Superior temporal gyrus (tissue), 1 donor: ENCODE results near the gene ABHD4.
A peak's percentile ranks its signal among the peaks of the same experiment; 100 is the strongest.
"Not testable (repeated sequence)": the region's sequence is repeated elsewhere in the genome, so short reads cannot be mapped to it uniquely, and the experiment has no call there.

Source experiments
- DNase-seq: peaks from one replicate; pipeline ENCODE4 v3.0.0-alpha.2; 2016; ENCODE audit errors: extremely low spot score

ABHD4 gene, protein sequence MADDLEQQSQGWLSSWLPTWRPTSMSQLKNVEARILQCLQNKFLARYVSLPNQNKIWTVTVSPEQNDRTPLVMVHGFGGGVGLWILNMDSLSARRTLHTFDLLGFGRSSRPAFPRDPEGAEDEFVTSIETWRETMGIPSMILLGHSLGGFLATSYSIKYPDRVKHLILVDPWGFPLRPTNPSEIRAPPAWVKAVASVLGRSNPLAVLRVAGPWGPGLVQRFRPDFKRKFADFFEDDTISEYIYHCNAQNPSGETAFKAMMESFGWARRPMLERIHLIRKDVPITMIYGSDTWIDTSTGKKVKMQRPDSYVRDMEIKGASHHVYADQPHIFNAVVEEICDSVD

DNA sequence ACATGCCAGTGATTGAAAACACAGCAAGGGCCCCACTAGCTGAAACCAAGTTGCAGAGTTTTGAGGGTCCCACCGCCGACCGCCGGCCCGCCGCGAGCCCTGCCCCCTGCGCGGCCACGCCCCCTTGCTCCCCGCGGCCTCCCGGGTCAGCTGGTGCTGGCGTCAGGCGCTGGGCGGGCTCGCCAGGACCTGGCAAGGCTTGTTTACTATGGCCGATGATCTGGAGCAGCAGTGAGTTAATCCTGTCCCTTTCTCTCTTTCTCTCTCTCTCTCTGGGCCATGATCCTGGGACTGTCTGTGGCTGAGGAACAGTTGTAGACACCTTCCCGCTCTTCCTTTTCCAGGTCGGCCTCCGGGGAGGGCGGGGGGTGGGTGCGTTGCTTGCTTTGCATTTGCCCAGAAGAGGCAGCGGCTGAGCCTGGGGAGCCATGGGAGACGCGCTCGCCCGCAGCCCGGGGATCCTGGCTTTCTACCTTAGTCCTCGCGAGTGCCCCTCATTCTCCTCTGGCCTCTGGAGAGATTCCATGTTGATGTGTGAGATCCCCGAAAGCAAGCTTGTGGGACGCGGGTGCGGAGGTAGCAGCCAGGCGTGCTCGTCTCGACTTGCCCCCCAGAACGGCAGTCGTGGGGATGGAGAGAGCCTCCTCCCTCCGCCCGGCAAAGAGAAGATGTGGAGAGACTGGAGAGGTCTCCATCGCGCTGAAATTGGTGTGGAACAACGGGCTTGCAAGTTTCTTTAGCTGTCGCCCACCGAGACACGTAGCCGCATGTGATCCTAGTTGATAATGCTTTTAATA is at the start of gene ABHD4:
Gene ABHD4 (plus strand): TSS at position 202 of the 797 bp plus-strand sequence. CDS start 7 bp downstream, at position 209.
- DNase-seq: peak; percentile 83

- DNase-seq: no peak
Measured at GRCh38 chr14:22549324-22549962, 48.7 kb upstream of the ABHD4 start.

- no peak for DNase-seq
Measured at GRCh38 chr14:22549981-22550673, 48.0 kb upstream of the ABHD4 start.

- no peak for DNase-seq
Measured at GRCh38 chr14:22551605-22551997, 46.5 kb upstream of the ABHD4 start.

DNA sequence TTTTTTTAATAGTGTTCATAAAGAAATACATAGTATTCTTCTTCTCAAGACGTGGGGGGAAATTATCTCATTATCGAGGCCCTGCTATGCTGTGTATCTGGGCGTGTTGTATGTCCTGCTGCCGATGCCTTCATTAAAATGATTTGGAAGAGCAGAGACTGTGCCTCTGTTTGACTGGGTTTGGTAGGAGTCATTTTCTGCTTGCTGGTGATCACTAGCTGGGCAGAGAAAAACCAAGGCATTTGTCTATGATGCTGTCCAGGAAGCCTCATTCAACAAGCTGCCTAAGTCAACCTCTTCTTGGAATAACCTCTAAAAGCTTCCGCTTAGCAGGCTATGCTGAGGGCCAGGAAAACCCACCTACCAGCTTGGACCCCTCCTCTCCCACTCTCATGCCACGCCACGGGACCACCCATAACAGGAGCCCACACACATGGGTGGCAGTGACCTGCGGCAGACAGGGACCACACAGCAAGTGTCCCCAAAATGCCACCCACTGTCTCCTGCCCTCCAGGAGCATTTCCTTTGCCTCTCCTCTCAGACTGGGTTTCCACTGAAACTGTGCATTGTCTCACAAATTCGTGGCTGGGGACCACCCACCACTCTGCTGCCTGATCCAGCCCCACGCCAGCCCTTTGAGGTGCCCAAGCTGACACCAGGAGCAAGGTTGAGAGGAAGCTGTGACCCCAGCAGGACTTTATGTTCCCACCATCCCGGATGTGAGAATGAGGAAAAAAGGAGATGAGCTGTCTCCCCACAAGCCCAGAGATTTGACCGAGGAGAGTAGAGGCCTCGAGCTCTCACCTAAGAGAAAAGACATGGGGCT is 45.9 kb upstream of the ABHD4 start:
- no peak for DNase-seq

DNA sequence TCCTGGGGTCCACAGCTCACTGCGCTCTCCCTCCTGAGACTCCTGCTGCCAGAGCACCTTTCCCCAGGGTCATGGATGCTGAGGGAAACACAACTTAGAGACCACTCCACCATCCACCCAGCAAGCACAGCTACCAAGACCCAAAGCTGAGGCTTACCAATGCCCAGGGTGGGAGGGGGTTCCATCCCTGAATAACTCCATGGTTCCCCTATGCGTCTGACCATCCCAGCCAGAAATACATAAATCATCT is 45.3 kb upstream of the ABHD4 start:
- no peak for DNase-seq

DNA sequence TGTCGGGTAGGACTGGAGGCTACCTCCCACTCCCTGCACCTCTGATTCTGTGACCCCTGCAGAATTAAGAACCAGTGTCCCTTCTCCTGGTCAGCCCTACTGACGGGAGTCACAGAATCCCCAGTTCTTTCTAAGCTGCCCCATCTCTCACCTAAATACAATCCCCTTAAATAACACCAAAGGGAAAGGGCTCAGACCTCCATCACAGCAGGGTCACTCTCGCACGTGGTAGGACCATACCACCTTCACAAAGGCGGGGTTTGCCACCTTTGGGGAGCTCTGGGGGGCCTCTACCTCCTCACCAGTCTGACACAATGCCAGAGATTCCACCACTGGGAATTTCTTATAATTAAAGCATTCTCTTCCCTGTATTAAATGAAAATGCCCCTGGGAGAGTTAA is 44.7 kb upstream of the ABHD4 start:
- DNase-seq: no peak

- DNase-seq: not testable (repeated sequence)
Measured at GRCh38 chr14:22553861-22554497, 44.1 kb upstream of the ABHD4 start.

- DNase-seq: no peak
Measured at GRCh38 chr14:22554498-22555383, 43.4 kb upstream of the ABHD4 start.

DNA sequence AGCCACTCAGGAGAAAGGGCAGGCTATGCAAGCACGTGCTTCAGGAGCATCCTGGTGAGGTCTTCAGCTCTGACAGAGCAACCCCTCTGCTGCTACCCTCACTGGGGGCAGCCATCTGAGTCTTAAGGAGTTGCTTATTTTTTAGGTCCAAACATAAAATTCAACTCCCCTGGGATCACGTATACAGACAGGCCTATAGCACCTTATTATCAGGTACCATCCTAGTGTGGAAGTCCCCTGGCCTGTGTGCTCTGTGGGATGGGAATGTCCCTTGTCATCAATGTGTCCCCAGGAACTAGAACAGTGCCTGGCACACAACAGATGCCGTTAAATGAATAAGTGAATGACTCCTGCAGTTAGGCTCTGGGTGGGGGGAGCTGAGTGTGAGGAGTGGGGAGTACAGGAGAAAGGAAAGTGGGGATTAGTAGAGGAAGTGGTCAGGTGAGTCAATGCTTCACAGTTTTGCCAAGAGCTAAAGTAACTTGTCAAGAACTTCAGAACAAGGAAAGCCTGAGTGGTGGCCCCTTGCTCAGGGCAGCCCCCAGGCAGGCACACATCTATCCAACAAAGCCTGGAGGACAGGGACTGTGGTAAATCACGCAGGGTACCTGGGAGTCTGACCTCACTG is 42.6 kb upstream of the ABHD4 start:
- no peak for DNase-seq

DNA sequence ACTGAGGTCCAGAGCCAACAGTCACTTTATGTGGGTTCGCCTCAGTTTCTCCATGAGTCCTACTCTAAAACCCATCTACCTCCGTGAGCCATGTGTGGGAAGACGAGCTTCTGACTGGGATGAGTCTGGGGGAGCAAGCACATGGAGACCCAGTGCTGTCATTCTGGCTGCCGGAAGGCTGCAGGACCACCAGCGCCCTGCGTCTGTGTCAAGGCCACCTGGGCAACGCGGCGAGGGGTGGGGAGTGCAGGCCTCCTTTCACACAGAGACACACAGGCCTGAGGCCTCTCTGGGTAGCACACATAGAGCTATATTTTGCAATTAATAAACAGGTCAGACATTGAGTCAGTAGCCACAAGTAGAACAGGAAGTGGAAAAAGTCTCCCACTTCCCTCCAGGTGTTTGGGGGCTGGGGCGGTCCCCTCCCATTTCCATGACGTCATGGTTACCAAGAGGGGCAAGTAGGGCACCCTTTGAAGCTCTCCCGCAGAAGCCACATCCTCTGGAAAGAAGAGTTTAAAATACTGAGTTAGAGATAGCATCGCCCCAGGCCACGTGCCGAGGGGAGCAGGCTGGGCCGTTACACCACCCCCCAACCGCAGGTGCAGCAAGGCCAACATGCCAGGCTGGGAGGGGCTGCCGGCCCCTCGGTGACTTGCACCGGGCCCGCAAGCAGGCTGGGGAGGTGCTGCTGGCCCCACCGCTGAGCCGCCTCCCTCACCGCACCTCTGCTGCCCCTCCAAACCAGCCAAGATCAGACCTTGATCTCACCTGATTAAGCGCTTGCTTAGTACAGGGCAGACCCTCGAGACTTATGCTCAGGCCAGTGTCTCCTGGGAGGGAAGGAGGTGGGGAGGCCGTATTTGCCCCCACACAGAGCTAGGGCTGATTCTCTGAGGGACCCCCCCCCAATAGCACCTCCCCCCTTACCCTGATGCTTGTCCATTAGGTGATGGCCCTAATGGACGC is 41.8 kb upstream of the ABHD4 start:
- DNase-seq: no peak

GRCh38 chr14:22556990-22557623 is 41.0 kb upstream of the ABHD4 start:
- peak; percentile 79 for DNase-seq

- DNase-seq: no peak
Measured at GRCh38 chr14:22557846-22558220, 40.3 kb upstream of the ABHD4 start.

GRCh38 chr14:22558221-22558913 is 39.7 kb upstream of the ABHD4 start:
- DNase-seq: no peak

- DNase-seq: no peak
Measured at GRCh38 chr14:22559041-22559440, 39.1 kb upstream of the ABHD4 start.

DNA sequence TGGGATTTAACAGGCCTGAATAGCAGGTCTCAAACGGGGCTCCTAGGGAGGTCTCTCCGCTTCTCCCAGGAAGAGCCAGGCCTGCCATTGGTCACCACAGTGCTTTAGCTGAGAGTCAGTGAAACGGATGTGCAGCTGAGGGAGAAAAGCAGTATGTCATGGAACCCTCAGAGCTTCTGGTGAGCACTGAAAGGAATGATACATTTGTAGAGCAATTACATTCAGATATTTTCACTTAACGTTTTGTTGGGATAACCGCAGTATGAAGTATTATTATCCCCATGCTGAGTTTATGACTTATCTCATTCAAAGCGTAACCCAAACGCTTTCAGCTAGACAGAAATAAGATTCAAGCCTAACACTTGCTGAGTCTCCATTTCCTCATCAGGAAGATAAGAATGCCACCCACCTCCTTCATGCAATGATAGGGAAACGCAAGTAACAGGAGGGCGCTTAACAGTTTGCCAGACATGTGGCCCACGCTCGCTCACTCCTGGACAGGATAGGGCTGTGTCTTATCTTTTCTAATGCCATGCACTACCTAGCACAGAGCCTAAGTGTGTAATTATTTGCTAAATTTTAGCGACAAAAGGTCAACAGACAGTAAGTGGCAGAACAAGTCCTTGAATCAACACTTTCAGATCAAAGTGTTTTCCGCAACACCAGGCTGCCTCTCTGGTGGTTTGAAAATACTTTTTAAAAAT is 37.3 kb upstream of the ABHD4 start:
- DNase-seq: no peak

DNA sequence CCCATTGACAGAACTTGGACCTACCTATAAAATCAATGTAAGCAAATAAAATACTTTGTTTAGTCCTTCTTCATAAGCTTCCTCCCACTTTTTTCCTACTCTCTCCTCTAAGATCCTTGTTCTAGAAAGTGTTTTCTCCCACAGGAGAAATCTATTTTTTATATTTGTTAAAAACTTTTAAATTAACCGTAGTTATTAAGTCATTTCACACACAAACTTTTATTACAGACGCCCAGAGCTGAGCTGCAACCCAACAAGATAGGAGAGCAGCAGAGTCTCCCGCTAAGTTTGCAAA is 36.8 kb upstream of the ABHD4 start:
- no peak for DNase-seq
